ENCODE results near the gene TBX22. TPM values are rescaled to one million over a fixed set of nuclear protein-coding genes. Genes with fewer than 3 reads are reported as not detected.

Gene TBX22
- total and polyA plus RNA-seq, 2 donors (not counting 1 experiment from before 2014, with no cell fraction given), result not detected

- H3K9me3 ChIP-seq (ENCODE audit: control extremely low read depth in 1 of 3, control insufficient read depth in 2 of 3, insufficient read depth in 1 of 3, low read length in 2 of 3), result no peaks in the 10 kb centered on the region
- no peak overlapping the region for H3K27ac Mint-ChIP-seq
- no peak overlapping the region for H3K4me3 Mint-ChIP-seq
- no peaks in the 10 kb centered on the region for H4K20me1 ChIP-seq (ENCODE audit: control insufficient read depth, insufficient read depth, low read length, poor library complexity, severe bottlenecking)
- no peaks in the 10 kb centered on the region for H3K36me3 ChIP-seq (replicated peaks in 1 of 2; ENCODE audit: control extremely low read depth in 1 of 2, control insufficient read depth in 1 of 2, extremely low read depth in 1 of 2, insufficient read depth in 2 of 2, low read length in 1 of 2)
- no peak overlapping the region for H2AFZ ChIP-seq (ENCODE audit: insufficient read depth, low read depth, low read length, poor library complexity, severe bottlenecking)
- H3K4me3 ChIP-seq (ENCODE audit: control extremely low read depth in 1 of 5, extremely low read depth in 1 of 5, insufficient read depth in 1 of 5, low read depth in 2 of 5, low read length in 4 of 5), result no peak overlapping the region
- no peaks in the 10 kb centered on the region for H3K27me3 Mint-ChIP-seq
- TF ChIP-seq EZH2 (IDR thresholded peaks at IDR 0.05; ENCODE audit: borderline replicate concordance, insufficient read depth, low read depth, low read length, poor library complexity, severe bottlenecking) (no peak), CTCF (IDR thresholded peaks at IDR 0.05) (no peak)
- ChIA-PET CTCF (no interaction called here), POLR2A (no interaction called here)
- H3K27me3 ChIP-seq (replicated peaks in 1 of 4; ENCODE audit: control extremely low read depth in 1 of 4, control insufficient read depth in 3 of 4, insufficient read depth in 4 of 4, low read length in 3 of 4), result no peaks in the 10 kb centered on the region
- WGBS (ENCODE audit: insufficient coverage), result 82% methylated on average over 8 of the region's 10 CpGs
- DNase-seq (no peak), ATAC-seq (ENCODE audit: low read depth) (no peak)
- no peaks in the 10 kb centered on the region for H3K79me2 ChIP-seq (ENCODE audit: control insufficient read depth, insufficient read depth, low read length)
- H3K4me1 ChIP-seq (ENCODE audit: control insufficient read depth in 2 of 2, insufficient read depth in 2 of 2, low read length in 2 of 2), result no peaks in the 10 kb centered on the region
- no peak overlapping the region for H3K27ac ChIP-seq (ENCODE audit: low read length in 2 of 2)
- no peaks in the 10 kb centered on the region for H3K9me3 Mint-ChIP-seq (ENCODE audit: insufficient read depth)
- no peaks in the 10 kb centered on the region for H3K4me1 Mint-ChIP-seq
- intact Hi-C loops (cut with micrococcal nuclease), result no loop called here
- H3K4me2 ChIP-seq (replicated peaks; ENCODE audit: low read depth, low read length, poor library complexity, severe bottlenecking), result no peak overlapping the region
- H3K9ac ChIP-seq (ENCODE audit: low read length), result no peak overlapping the region
Observed at GRCh38 chrX:80011522-80011921, 3.0 kb upstream of the TBX22 start.

DNA sequence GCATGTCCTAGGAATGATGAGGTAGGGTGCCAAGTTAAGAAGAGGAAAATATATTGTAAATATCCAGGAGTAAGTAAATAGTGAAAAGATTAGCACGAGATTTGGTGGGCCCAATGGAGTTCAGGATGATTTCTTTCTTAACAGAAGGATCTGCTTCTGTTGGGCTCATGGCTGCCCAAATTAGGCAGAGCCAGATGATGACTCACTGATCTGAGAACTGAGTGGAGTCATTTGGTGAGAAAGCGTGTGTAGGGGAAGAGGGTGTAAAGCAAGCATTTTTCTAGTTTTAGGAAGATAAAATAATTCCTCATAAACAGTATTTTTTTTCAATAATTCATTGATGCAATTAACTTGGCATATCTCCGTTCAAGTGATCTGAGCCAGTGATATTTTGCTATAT lies 1.6 kb downstream of the TBX22 start:
- Histone ChIP-seq H3K27ac (ENCODE audit: low read length in 2 of 2) (no peak overlapping the region), H3K4me1 (ENCODE audit: control insufficient read depth in 2 of 2, insufficient read depth in 2 of 2, low read length in 2 of 2) (no peaks in the 10 kb centered on the region), H3K4me2 (replicated peaks; ENCODE audit: low read depth, low read length, poor library complexity, severe bottlenecking) (no peak overlapping the region), H3K79me2 (ENCODE audit: control insufficient read depth, insufficient read depth, low read length) (no peaks in the 10 kb centered on the region), H3K9ac (ENCODE audit: low read length) (no peak overlapping the region), H3K9me3 (ENCODE audit: control extremely low read depth in 1 of 3, control insufficient read depth in 2 of 3, insufficient read depth in 1 of 3, low read length in 2 of 3) (no peaks in the 10 kb centered on the region), H3K4me3 (ENCODE audit: control extremely low read depth in 1 of 5, extremely low read depth in 1 of 5, insufficient read depth in 1 of 5, low read depth in 2 of 5, low read length in 4 of 5) (no peak overlapping the region), H4K20me1 (ENCODE audit: control insufficient read depth, insufficient read depth, low read length, poor library complexity, severe bottlenecking) (no peaks in the 10 kb centered on the region), H3K36me3 (replicated peaks in 1 of 2; ENCODE audit: control extremely low read depth in 1 of 2, control insufficient read depth in 1 of 2, extremely low read depth in 1 of 2, insufficient read depth in 2 of 2, low read length in 1 of 2) (no peaks in the 10 kb centered on the region), H2AFZ (ENCODE audit: insufficient read depth, low read depth, low read length, poor library complexity, severe bottlenecking) (no peak overlapping the region), H3K27me3 (replicated peaks in 1 of 4; ENCODE audit: control extremely low read depth in 1 of 4, control insufficient read depth in 3 of 4, insufficient read depth in 4 of 4, low read length in 3 of 4) (no peaks in the 10 kb centered on the region)
- Mint-ChIP-seq H3K27ac (no peak overlapping the region), H3K9me3 (ENCODE audit: insufficient read depth) (no peaks in the 10 kb centered on the region), H3K27me3 (no peaks in the 10 kb centered on the region), H3K4me3 (no peak overlapping the region), H3K4me1 (no peaks in the 10 kb centered on the region)
- DNase-seq, result no peak
- TF ChIP-seq CTCF (IDR thresholded peaks at IDR 0.05) (no peak), EZH2 (IDR thresholded peaks at IDR 0.05; ENCODE audit: borderline replicate concordance, insufficient read depth, low read depth, low read length, poor library complexity, severe bottlenecking) (no peak)
- ChIA-PET POLR2A (no interaction called here), CTCF (interaction anchor here (0.7 kb wide), 1 partner anchor 99 kb away, joined by 3 read pairs; no protein-coding TSS in a partner anchor)
- ATAC-seq (ENCODE audit: low read depth), result no peak
- no CpG with 5 or more reads among the region's 3 CpGs for WGBS (ENCODE audit: insufficient coverage)
- intact Hi-C loops (cut with micrococcal nuclease), result no loop called here

Measured in B cell (primary cell).